IMR-90 (cell line): ENCODE results near the gene TCF3. TPM values are rescaled to one million over a fixed set of nuclear protein-coding genes. Genes with fewer than 3 reads are reported as not detected.

Source experiments
- ATAC-seq: fragments of 200-7000 bp; cut with Tn5 transposase; 2 replicates; pipeline ENCODE4 v1.9.1; 2020; ENCODE audit warnings: low read depth, mild to moderate bottlenecking, moderate library complexity
- BruUV-seq: library from RNA; stranded (reverse); fragments of 400-500 nt; replicated peaks from 2 replicates; lab custom pipeline; 2021; lab: Mats Ljungman, UMichigan
- CTCF ChIA-PET: fragments of 300-600 bp; formaldehyde crosslinking; extraction: SDS; loops from one replicate; lab custom pipeline; 2021; ENCODE audit warnings: antibody characterized with exemption; lab: Yijun Ruan, JAX
- POLR2A ChIA-PET: fragments of 300-600 bp; sonication (Branson Sonifier 250); formaldehyde crosslinking; loops from one replicate; lab custom pipeline; 2022; ENCODE audit warnings: antibody characterized with exemption; ENCODE audit not compliant: unreplicated experiment; lab: Charles Lee
- DNase-seq: peaks from one replicate; pipeline ENCODE4 v3.0.0; 2013
- H2AFZ ChIP-seq: replicated peaks from 2 replicates; pipeline ENCODE3; 2013; ENCODE audit warnings: low read length, mild to moderate bottlenecking; ENCODE audit not compliant: poor library complexity
- H2AK5ac ChIP-seq: 2 replicates; pipeline ENCODE4 v1.6.1; 2013; ENCODE audit warnings: low read depth, low read length, inconsistent platforms
- H2AK9ac ChIP-seq: replicated peaks from 2 replicates; pipeline ENCODE3; 2013; ENCODE audit warnings: mild to moderate bottlenecking, low read depth, low read length, moderate library complexity; ENCODE audit not compliant: poor library complexity
- H2BK120ac ChIP-seq: 2 replicates; pipeline ENCODE4 v1.6.1; 2013; ENCODE audit warnings: low read depth, low read length, inconsistent platforms
- H2BK15ac ChIP-seq: 3 replicates; pipeline ENCODE4 v1.6.1; 2013; ENCODE audit warnings: low read depth, low read length, inconsistent platforms
- H2BK20ac ChIP-seq: 2 replicates; pipeline ENCODE4 v1.6.1; 2013; ENCODE audit warnings: low read depth, mild to moderate bottlenecking, inconsistent platforms, low read length, moderate library complexity
- H2BK5ac ChIP-seq: 2 replicates; pipeline ENCODE4 v1.6.1; 2013; ENCODE audit warnings: mild to moderate bottlenecking, low read depth, low read length, inconsistent platforms; ENCODE audit not compliant: poor library complexity, severe bottlenecking
- H3K14ac ChIP-seq: replicated peaks from 2 replicates; pipeline ENCODE4 v1.6.1; 2013; ENCODE audit warnings: low read depth, low read length, inconsistent platforms
- H3K18ac ChIP-seq: 2 replicates; pipeline ENCODE4 v1.6.1; 2013; ENCODE audit warnings: low read depth, low read length, control low read depth
- H3K23ac ChIP-seq: 2 replicates; pipeline ENCODE4 v1.6.1; 2013; ENCODE audit warnings: low read depth, low read length, inconsistent platforms
- H3K27ac ChIP-seq: 2 replicates; pipeline ENCODE4 v1.5.1; 2013; ENCODE audit warnings: mild to moderate bottlenecking, control low read depth, low read length; ENCODE audit not compliant: insufficient read depth
- H3K27me3 ChIP-seq: 2 replicates; pipeline ENCODE4 v1.6.1; 2013; ENCODE audit warnings: low read length; ENCODE audit not compliant: control insufficient read depth, insufficient read depth
- H3K36me3 ChIP-seq: 2 replicates; pipeline ENCODE4 v1.6.1; 2013; ENCODE audit warnings: low read length, mixed read lengths; ENCODE audit not compliant: control insufficient read depth, insufficient read depth
- H3K4ac ChIP-seq: 2 replicates; pipeline ENCODE4 v1.6.1; 2013; ENCODE audit warnings: low read depth, low read length, inconsistent platforms
- H3K4me1 ChIP-seq: 2 replicates; pipeline ENCODE4 v1.6.1; 2013; ENCODE audit warnings: low read length, mixed read lengths; ENCODE audit not compliant: control insufficient read depth, insufficient read depth
- H3K4me2 ChIP-seq: 2 replicates; pipeline ENCODE4 v1.6.1; 2013; ENCODE audit warnings: low read depth, mild to moderate bottlenecking, control low read depth, low read length, moderate library complexity
- H3K4me3 ChIP-seq: 2 replicates; pipeline ENCODE4 v1.5.1; 2013; ENCODE audit warnings: low read depth, mild to moderate bottlenecking, control low read depth, low read length, moderate library complexity; ENCODE audit not compliant: insufficient read depth
- H3K56ac ChIP-seq: 2 replicates; pipeline ENCODE4 v1.6.1; 2013; ENCODE audit warnings: low read length, inconsistent platforms; ENCODE audit not compliant: insufficient read depth; ENCODE audit errors: extremely low read depth
- H3K79me1 ChIP-seq, 2 experiments: 2 replicates each; pipeline ENCODE4 v1.6.1; 2013; ENCODE audit warnings: low read length in 2 of 2, inconsistent platforms in 1 of 2, low read depth in 1 of 2
- H3K9ac ChIP-seq: 2 replicates; pipeline ENCODE4 v1.6.1; 2013; ENCODE audit warnings: low read depth, low read length, control low read depth
- H3K9me1 ChIP-seq: 2 replicates; pipeline ENCODE4 v1.6.1; 2013; ENCODE audit warnings: low read length, inconsistent platforms; ENCODE audit not compliant: insufficient read depth
- H3K9me3 ChIP-seq: 2 replicates; pipeline ENCODE4 v1.6.1; 2013; ENCODE audit warnings: low read length; ENCODE audit not compliant: control insufficient read depth, insufficient read depth
- H4K20me1 ChIP-seq: 2 replicates; pipeline ENCODE4 v1.6.1; 2013; ENCODE audit warnings: low read length, inconsistent platforms; ENCODE audit not compliant: insufficient read depth
- H4K5ac ChIP-seq: 2 replicates; pipeline ENCODE4 v1.6.1; 2013; ENCODE audit warnings: mild to moderate bottlenecking, low read depth, low read length, control low read depth
- H4K8ac ChIP-seq, 2 experiments: 2 replicates each; pipeline ENCODE4 v1.6.1; 2013; ENCODE audit warnings: low read depth in 2 of 2, low read length in 2 of 2, control low read depth in 1 of 2, inconsistent platforms in 1 of 2
- H4K91ac ChIP-seq: 2 replicates; pipeline ENCODE4 v1.6.1; 2013; ENCODE audit warnings: low read depth, low read length, inconsistent platforms; ENCODE audit not compliant: insufficient read depth
- FOS ChIP-seq: fragments of 150-350 bp; IDR thresholded peaks from 2 replicates; pipeline ENCODE4 v1.6.1; 2016; ENCODE audit warnings: low read depth, low read length
- MAFK ChIP-seq: IDR thresholded peaks from 2 replicates; pipeline ENCODE4 v1.6.1; 2012; ENCODE audit warnings: low read depth, low read length, improper control_type of control experiment
- MAZ ChIP-seq: IDR thresholded peaks from 2 replicates; pipeline ENCODE4 v1.6.1; 2012; ENCODE audit warnings: low read depth, mild to moderate bottlenecking, low read length, improper control_type of control experiment, moderate library complexity, borderline replicate concordance
- MXI1 ChIP-seq: IDR thresholded peaks from 2 replicates; pipeline ENCODE4 v1.6.1; 2012; ENCODE audit warnings: low read depth, mild to moderate bottlenecking, low read length, moderate library complexity, borderline replicate concordance
- RFX5 ChIP-seq: IDR thresholded peaks from 2 replicates; pipeline ENCODE4 v1.8.0; 2012; ENCODE audit warnings: low read depth, mild to moderate bottlenecking, low read length, moderate library complexity
- SMC3 ChIP-seq: fragments of 150-350 bp; IDR thresholded peaks from 2 replicates; pipeline ENCODE4 v1.6.1; 2016; ENCODE audit warnings: low read depth, mild to moderate bottlenecking, antibody characterized with exemption, low read length, moderate library complexity
- WGBS, 2 experiments: methylation state at CpG; one replicate each; pipeline versions ENCODE4 v1.1.5 to v1.1.7; 2013; ENCODE audit warnings: missing lambda C conversion rate in 2 of 2; ENCODE audit not compliant: insufficient read length in 1 of 2; ENCODE audit errors: extremely low coverage in 2 of 2; 5-methylcytosine and 5-hydroxymethylcytosine counted together
- dilution Hi-C: fragments of 300-500 bp; cut with HindIII; formaldehyde crosslinking; loops from one replicate; pipeline ENCODE4 v1.14.3; 2018; ENCODE audit warnings: low sequenced_read_pairs; ENCODE audit not compliant: unreplicated experiment
- in situ Hi-C: fragments of 300-500 bp; cut with MboI; formaldehyde crosslinking; loops from 3 replicates; pipeline ENCODE4 v1.14.3; 2019; ENCODE audit warnings: low sequenced_read_pairs, inconsistent platforms, mixed read lengths
- intact Hi-C: fragments of 100-400 bp; cut with micrococcal nuclease; formaldehyde crosslinking; loops from 2 replicates; pipeline ENCODE4 v1.10.0; 2022
- polyA plus RNA-seq, 3 experiments: library from polyadenylated mRNA; depleted of rRNA; stranded (reverse); fragments of >200 nt; gene quantifications; 2 replicates each; pipeline ENCODE4 v1.2.3, GENCODE V29; 2012; ENCODE audit warnings: low replicate concordance in 1 of 3
- total RNA-seq: library from RNA; depleted of rRNA; stranded (reverse); fragments of >200 nt; gene quantifications from 2 replicates; pipeline ENCODE4 v1.2.3, GENCODE V29; 2012
- TF ChIP-seq, protein P1 (sequence below): fragments of 150-350 bp; IDR thresholded peaks from 2 replicates; pipeline ENCODE4 v1.6.1; 2016; ENCODE audit warnings: low read depth, mild to moderate bottlenecking, low read length, moderate library complexity, borderline replicate concordance
- TF ChIP-seq, protein P2 (sequence below): fragments of 150-350 bp; IDR thresholded peaks from 2 replicates; pipeline ENCODE4 v1.6.1; 2017; ENCODE audit warnings: mild to moderate bottlenecking, antibody characterized with exemption, low read length, low read depth
- TF ChIP-seq, protein P3 (sequence below): conservative IDR thresholded peaks from 2 replicates; pipeline ENCODE4 v1.5.1; 2012; ENCODE audit warnings: mild to moderate bottlenecking, low read depth, low read length, improper control_type of control experiment

The TCF3 gene
- total and polyA plus RNA-seq, 2 of the 4 experiments (the other 2 are of a cell fraction), result 29.9 to 127 TPM

DNA sequence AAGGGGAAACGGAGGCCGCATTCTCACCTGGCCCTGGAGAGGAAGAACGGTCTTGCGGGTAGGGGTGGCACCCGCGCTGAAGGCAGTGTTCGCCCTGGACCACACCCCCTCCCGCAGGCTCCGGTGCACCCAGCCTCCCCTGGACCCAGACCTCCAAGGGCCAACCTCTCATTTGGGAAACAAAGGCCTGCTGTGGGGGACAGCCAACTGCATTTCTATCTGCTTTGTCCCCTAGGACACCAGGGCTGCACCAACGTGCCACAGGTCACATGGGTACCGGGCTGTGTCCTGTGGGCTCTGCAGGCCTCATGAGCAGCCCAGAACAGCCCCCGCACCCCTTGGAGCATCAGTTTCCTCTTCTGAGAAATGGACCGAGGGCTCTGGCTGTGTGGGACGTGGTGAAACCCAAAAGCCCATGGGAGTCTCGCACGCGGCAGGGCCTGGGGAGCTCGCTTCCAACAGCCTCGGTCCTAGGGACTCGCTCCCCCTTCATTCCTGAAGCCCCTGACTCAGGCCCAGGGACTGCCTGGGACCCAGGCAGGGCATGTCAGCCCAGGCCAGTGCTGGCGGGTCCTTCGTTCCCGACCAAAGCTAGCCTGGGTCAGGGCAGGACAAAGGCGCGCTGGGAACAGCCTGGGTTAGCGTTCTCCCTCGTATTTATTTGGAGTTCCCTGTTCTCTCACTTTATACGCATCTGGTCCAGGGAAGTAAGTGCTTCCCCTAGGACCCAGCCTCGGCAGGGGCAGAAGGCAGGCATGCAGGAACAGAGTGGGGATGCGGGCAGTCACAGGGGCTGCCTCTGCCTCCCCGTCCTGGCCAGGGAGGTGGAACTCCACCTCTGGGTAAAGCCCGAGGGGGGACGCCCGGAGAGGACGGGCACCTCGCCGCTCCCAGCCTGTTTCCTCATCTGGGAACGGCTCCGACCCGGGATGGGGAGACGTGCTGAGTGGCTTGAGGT is 4.6 kb downstream of the TCF3 start:
- DNase-seq, result no peak

More for the DNA sequence above, 4.6 kb downstream of the TCF3 start:
- ATAC-seq, result no peak
- WGBS, 2 experiments, result 94% methylated on average over 19 of the region's 41 CpGs; no CpG with 5 or more reads in 1 of the 2 experiments
- Histone ChIP-seq H3K4ac (no peak overlapping the region), H2BK15ac (no peak overlapping the region), H4K20me1 (peaks cover 47% of the 10 kb centered on the region), H3K4me1 (peaks cover 3% of the 10 kb centered on the region; the same call in 1 of the 2 replicates), H3K4me3 (no peak overlapping the region), H3K56ac (no peak overlapping the region), H4K8ac (no peak overlapping the region), H4K91ac (no peak overlapping the region), H3K23ac (no peak overlapping the region), H3K18ac (no peak overlapping the region), H3K36me3 (peaks cover 43% of the 10 kb centered on the region; the same call in 1 of the 2 replicates), H3K14ac (no peak overlapping the region), H2BK5ac (no peak overlapping the region), H3K9me1 (no peaks in the 10 kb centered on the region), H2BK120ac (no peak overlapping the region), H3K79me1 (peaks cover 20 to 77% of the 10 kb centered on the region in 2 experiments), H2AFZ (no peak overlapping the region), H2AK5ac (no peak overlapping the region), H4K5ac (no peak overlapping the region), H2AK9ac (no peak overlapping the region), H3K27me3 (no peaks in the 10 kb centered on the region), H3K9me3 (no peaks in the 10 kb centered on the region), H2BK20ac (no peak overlapping the region), H3K4me2 (no peak overlapping the region), H3K27ac (no peak overlapping the region), H3K9ac (no peak overlapping the region)
- ChIA-PET POLR2A (no interaction called here), CTCF (no interaction called here)
- in situ Hi-C loops (no loop called here), intact Hi-C loops (no loop called here), dilution Hi-C loops (no loop called here)
- TF ChIP-seq MAZ (no peak), FOS (no peak), SMC3 (no peak), MAFK (no peak), MXI1 (no peak), RFX5 (no peak)
- TF ChIP-seq, protein P1, sequence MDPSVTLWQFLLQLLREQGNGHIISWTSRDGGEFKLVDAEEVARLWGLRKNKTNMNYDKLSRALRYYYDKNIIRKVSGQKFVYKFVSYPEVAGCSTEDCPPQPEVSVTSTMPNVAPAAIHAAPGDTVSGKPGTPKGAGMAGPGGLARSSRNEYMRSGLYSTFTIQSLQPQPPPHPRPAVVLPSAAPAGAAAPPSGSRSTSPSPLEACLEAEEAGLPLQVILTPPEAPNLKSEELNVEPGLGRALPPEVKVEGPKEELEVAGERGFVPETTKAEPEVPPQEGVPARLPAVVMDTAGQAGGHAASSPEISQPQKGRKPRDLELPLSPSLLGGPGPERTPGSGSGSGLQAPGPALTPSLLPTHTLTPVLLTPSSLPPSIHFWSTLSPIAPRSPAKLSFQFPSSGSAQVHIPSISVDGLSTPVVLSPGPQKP, result no peak
- TF ChIP-seq, protein P2, sequence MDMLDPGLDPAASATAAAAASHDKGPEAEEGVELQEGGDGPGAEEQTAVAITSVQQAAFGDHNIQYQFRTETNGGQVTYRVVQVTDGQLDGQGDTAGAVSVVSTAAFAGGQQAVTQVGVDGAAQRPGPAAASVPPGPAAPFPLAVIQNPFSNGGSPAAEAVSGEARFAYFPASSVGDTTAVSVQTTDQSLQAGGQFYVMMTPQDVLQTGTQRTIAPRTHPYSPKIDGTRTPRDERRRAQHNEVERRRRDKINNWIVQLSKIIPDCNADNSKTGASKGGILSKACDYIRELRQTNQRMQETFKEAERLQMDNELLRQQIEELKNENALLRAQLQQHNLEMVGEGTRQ, result no peak
- TF ChIP-seq, protein P3, sequence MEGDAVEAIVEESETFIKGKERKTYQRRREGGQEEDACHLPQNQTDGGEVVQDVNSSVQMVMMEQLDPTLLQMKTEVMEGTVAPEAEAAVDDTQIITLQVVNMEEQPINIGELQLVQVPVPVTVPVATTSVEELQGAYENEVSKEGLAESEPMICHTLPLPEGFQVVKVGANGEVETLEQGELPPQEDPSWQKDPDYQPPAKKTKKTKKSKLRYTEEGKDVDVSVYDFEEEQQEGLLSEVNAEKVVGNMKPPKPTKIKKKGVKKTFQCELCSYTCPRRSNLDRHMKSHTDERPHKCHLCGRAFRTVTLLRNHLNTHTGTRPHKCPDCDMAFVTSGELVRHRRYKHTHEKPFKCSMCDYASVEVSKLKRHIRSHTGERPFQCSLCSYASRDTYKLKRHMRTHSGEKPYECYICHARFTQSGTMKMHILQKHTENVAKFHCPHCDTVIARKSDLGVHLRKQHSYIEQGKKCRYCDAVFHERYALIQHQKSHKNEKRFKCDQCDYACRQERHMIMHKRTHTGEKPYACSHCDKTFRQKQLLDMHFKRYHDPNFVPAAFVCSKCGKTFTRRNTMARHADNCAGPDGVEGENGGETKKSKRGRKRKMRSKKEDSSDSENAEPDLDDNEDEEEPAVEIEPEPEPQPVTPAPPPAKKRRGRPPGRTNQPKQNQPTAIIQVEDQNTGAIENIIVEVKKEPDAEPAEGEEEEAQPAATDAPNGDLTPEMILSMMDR, result no peak
- no TSS peak for BruUV-seq
